Measurements from ENCODE around the gene ACYP2.

The ACYP2 gene

DNA sequence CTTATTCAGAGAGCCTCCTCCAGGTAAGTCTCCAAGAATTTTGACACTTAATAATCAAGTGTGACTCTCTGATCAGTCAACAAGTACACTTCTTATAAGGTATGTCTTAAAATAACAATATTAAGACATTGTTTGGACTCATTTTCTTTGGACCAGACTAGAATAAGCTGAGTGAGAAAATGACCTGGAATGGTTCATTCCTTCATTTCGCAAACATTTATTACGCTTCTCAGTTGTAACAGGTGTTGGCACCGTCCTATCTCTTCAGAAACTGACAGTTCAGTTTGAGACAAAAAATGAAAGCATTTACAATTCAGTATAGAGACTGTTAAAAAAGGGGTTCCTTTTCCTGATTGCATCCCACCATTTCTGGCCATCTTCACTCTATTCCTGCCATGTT is 94.0 kb downstream of the ACYP2 start:
- DNase-seq (ENCODE audit: extremely low read depth in 1 of 2, low read depth in 1 of 2) = no peak

DNA sequence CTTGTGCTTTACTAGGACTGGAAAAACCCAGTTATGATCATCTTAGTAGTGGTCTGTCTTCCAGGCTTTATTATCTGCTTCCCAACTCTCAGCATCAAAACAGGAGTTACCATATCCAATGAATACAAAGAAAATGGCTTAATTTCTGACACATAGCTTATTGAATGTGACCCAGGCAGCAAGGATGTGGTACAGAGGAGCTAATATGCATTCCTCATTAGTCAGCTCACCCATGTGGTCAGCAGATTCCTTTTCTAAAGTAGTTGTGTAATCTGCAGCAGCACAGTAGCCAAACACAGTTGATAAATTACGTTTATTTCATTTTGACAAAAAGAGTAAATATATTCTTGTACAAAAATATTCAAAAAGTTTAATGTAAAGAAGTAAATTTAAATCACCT is 97.0 kb downstream of the ACYP2 start:
- no peak for DNase-seq (ENCODE audit: extremely low read depth in 1 of 2, low read depth in 1 of 2)

DNA sequence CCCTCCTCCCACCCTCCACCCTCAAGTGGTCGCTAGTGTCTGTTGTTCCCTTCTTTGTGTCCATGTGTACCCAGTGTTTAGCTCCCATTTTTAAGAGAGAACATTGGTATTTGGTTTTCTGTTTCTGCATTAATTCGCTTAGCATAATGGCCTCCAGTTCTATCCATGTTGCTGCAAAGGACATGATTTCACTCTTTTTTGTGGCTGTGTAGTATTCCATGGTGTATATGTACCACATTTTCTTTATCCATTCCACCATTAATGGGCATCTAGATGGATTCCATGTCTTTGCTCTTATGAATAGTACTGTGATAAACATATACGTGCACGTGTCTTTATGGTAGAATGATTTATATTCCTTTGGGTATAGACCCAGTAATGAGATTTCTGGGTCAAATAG is 97.7 kb downstream of the ACYP2 start:
- no peak for DNase-seq (ENCODE audit: extremely low read depth in 1 of 2, low read depth in 1 of 2)

DNA sequence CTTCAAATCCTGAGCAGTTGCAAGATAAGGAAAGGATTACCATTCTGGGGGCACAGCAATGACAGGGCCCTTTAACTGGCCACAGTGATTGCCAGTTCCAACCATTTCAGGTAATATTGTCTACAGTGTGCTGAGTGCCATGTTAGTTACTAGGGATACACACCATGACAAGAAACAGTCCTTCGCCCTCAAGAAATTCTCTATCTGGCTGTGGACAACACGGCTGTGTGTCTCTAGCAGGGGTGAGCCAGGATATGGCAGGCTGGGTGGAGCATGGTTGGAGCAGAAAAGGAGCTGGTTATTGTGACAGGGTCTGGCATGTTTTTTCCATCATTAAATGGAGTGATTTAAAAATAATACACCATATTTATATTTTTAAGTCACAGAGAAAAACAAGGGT is 109.6 kb downstream of the ACYP2 start:
- no peak for DNase-seq (ENCODE audit: extremely low read depth in 1 of 2, low read depth in 1 of 2)

DNA sequence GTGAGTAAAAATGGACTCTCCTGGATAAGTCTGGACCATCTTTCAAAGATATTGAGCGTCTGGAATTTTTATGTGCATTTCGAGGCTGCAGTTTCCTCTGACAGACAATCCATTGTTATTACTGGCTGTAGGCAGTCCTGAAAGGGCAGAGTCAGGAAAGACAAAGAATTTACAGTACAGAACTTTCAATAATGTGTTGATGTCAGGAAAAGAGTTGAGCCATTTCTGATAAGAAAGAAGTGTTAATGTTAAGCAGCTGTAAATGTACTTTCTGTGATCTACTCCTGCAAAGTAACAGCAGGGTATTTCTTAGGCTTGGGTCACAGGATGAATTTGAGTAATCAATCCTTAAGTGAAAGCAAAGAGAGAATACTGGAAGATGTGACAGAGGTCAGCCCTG is 110.8 kb downstream of the ACYP2 start:
- no peak for DNase-seq (ENCODE audit: extremely low read depth in 1 of 2, low read depth in 1 of 2)

DNA sequence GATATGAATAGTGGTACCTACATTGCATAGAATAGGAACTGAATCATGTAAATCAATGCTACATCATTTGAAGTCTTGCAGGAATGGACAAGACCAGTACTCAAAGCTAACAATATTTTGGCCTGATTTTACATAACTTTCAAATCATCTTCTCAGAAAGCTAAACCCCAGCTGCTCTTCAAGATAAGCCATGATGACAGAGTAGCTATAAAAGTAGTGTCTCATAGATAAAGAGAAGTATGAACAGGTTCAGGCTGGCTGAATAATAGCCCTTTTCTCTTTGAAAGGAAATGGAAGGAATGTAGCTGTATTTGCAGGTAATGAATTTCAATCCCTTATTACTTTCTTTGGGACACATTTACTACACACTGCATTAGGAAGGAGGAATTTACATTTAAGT is 112.4 kb downstream of the ACYP2 start:
- no peak for DNase-seq (ENCODE audit: extremely low read depth in 1 of 2, low read depth in 1 of 2)

DNA sequence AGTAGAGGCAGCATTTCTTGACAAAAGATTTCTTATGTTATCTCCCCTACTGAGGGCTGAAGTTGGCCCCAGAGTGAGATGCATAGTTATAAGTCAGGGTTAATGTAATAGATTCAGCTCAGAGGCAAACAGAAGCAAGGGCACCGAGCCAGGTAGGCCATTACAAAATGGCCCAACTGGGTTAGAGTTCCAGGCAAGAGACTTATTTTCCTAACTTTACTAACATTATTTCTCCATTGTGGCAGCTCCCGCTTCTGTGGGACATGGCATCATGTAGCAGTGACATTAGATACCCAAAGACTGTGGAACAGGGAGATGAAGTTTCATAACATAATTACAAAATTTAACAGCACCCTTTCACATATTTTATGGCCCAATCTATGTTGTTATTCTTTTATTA is 113.5 kb downstream of the ACYP2 start:
- DNase-seq (ENCODE audit: extremely low read depth in 1 of 2, low read depth in 1 of 2) = no peak

DNA sequence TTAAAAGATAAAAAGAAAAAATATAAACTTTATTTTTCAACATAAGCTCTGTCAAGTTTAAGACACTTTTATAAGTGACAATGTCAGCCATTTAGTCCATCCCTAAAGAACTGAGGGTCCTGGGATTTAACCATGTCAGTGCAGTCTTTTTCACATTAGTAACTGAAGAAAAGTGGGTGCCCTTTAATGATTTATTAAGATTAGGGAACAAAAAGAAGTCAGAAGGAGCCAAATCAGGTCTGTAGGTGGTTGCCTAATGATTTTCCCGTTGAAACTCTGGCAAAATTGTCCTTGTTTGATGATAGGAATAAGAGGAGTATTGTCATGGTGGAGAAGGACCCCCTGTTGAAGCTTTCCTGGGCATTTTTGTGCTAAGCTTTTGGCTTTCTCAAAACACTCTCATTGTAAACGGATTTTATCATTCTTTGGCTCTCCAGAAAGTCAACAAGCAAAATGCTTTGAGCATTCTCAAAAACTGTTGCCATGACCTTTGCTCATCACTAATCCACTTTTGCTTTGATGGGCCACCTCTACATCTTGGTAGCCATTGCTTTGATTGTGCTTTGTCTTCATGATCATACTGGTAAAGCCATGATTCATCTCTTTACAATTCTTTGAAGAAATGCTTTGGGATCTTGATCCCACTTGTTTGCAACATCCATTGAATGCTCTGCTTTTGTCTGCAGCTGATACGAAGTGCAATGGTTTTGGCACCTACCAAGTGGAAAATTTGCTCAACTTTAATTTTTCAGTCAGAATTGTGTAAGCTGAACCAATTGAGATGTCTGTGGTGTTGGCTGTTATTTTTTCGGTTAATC is 118.6 kb downstream of the ACYP2 start:
- DNase-seq (ENCODE audit: extremely low read depth in 1 of 2, low read depth in 1 of 2) = no peak

DNA sequence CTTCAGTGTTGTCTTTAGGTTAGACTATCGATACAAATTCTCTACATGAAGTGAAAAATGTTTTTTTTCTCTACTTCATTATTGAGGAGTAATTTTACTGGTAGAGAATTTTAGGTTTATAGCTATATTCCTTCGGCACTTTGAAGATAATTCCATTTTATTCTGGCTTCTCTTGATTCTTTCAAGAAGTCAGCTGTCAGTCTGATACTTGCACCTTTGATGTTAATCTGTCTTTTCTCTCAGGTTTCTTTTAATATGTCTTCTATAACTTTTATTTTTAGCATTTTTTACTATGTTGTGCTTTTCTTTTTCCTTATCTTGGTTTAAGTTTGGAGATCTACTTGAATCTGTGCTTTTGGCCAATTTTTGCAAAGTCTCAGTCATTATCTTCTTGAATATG is 122.0 kb downstream of the ACYP2 start:
- no peak for DNase-seq (ENCODE audit: extremely low read depth in 1 of 2, low read depth in 1 of 2)

DNA sequence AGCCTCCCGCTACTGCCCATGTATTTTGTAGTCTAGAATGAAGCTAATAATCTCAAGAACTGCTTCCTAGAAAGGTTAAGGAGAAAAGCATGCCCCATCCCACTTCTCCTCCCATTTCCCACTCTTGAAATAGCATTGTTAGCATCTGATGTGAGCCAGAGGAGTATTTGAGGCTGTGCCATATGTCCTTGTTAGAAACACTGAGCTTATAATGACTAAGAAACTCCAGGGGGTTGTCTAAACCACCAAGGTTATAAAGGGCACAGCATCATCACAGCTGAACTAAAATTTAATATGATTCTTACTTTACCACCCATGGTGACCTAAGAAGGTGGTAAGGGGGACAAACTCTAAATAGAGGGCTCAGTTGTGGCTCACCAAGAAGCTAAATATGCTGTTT is 124.0 kb downstream of the ACYP2 start:
- DNase-seq (ENCODE audit: extremely low read depth in 1 of 2, low read depth in 1 of 2) = no peak

DNA sequence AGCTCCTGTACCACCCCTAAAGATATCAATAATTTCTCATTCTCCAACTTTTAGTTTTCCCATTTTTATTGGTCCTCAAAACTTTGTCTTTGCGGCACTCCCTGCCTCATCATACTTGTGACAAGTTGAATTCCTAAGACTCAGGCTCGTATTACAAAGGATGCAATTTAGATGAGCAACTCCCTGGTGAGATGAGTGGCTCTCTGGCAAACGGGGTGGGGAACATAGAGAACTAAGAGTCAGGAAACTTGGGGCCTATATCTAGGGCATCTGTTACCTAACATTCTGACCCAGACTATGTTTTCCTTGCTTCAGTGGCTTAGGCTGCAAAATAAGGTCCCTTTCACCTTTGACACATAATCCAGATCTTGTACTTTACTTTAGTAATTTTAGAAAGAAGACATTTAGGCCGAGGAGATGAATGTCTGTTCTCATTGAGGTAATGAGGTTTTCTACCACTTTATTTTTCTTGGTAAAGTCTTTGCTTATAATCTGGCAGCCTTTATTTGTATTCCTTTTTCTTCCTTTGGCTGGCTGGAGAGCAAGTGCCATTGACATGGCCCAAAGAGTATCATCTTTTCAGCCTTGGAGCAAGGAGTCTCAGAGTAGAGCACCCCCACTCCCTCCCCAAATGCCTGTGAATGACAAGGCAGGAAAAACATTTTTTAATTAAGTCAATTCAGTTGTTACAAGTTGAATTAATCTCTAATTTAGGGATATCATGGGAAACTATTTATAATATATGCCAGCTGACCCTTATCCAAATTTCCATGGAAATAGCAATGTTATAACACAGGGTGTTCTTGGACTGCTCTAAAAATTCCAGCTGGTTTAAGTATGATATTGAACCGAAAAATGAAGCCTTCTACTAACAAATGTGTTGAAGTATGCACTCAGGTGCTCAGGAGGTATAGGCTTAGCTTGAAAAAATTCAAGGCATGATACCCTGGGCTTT is 125.4 kb downstream of the ACYP2 start:
- DNase-seq (ENCODE audit: extremely low read depth in 1 of 2, low read depth in 1 of 2) = no peak

DNA sequence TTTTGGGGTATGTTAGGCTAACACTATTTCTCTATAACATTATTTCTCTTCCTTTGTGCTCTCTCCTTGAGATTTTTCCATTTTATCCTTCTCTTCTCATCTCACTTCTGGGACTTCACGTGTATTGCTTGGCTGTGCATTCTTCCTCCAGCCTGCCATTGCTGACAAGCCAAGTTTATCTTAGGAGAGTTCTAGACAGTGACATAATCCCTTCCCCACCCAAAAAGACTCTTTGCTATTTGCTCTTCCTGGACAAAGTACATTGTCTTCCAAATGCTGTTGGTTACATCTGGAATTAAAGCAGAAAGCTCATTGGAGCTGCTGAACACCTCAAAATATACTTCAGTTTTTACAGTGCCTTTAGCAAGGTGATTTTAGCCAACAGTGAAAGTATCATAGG is 131.7 kb downstream of the ACYP2 start:
- no peak for DNase-seq (ENCODE audit: extremely low read depth in 1 of 2, low read depth in 1 of 2)

DNA sequence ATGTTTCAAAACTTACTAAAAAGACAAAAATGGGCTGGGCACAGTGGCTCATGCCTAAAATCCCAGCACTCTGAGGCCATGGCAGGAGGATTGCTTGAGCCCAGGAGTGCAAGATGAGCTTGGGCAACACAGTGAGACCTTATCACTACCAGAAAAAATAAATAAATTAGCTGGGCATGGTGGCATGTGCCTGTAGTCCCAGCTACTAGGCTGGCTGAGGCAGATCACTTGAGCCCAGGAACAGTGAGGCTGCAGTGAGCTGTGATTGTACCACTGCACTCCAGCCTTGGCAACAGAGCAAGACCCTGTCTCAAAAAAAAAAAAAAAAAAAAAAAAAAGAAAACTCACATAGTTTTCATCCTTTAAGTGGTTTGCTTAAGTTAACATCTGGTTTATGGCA is 134.2 kb downstream of the ACYP2 start:
- DNase-seq (ENCODE audit: extremely low read depth in 1 of 2, low read depth in 1 of 2) = no peak

DNA sequence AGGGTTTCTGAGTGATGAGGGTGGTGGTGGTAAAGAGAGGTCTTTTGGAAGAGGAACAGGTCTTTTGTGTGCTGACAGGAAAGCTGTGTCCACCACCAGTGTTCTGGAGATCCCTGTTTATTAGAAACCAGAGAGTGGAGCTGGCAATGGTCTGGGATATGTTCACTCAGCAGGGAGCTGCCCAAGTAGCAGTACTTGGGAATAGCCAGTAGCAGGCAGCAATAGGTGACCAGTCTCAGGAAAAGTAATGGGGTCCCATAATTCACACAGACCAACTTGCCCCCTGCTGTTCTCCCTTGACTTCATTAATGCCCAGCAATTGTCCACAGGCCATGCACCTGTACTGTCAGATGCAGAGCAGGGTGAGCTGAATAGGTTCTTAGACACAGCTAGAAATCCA is 138.8 kb downstream of the ACYP2 start:
- DNase-seq (ENCODE audit: extremely low read depth in 1 of 2, low read depth in 1 of 2) = no peak

DNA sequence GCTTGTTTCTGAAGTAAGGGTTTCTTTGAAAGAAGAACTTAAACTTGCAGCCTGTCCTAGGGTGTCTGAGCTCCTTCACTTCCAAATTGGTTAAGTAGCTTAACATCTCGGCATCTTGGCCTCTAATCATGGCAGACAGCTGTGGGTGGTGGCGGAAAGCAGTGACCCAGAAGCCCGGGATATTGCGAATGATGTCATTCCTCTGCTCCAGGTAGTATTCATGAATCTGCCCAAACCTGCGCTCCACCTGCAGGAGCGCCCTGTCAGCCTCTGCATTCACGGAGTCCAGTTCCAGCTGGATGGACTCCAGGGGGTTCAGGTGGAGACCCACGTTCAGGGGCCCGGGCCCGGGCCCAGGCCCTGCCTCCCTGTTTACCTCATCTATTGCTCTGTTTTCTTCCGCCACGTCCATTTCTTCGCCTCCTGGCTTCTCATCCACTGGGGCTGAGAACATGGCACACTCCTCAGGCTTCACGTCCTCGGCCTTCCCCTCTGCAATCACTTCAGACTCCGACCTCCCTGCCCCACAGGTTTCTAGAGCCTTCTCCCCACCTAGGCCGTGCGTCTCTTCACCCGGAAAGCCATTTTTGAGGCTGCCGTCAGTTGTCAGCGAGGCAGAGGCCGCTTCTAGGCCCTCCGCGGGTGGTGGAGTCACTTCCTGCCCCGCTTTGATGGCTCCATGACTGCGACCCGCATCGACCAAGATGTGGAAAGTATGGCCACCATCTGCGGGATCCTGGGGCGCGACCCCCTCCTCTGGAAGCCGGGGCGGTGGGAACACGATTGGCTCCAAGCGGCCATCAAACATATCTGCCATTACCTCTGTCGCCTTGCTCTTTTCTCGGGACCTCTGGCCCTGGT is 140.0 kb downstream of the ACYP2 start:
- no peak for DNase-seq (ENCODE audit: extremely low read depth in 1 of 2, low read depth in 1 of 2)

DNA sequence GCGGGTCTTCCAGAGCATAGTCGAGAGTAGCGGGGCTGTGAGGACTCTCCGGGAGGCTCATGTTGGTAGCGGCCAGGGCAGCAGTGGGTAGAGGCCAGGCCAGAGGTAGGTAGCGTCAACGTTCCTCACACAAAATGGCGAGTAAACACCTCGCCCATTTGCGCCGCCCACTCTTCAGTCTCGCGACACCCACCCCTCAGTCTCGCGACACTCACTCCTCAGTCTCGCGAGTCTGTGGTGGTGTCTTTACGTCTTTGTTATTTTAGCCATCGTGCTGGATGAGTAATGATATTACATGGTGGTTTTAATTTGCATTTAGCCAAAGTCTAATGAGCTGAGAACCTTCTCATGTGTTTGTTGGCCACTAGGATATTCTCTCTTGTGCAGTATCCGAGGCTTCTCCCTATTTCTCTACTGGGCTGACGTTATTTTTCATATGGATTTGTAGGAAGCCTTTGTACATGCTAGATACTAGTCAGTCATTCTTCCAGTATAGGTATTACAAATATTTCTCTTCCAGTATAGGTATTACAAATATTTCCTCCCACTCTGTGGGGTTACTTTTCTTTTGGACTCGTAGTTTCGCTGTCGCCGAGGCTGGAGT is 140.8 kb downstream of the ACYP2 start, which contains the start of gene TSPYL6:
TSS of gene TSPYL6 (minus strand) at position 139 of the 604 bp plus-strand sequence. CDS start at position 61, 78 bp downstream.
- DNase-seq (ENCODE audit: extremely low read depth in 1 of 2, low read depth in 1 of 2) = no peak

DNA sequence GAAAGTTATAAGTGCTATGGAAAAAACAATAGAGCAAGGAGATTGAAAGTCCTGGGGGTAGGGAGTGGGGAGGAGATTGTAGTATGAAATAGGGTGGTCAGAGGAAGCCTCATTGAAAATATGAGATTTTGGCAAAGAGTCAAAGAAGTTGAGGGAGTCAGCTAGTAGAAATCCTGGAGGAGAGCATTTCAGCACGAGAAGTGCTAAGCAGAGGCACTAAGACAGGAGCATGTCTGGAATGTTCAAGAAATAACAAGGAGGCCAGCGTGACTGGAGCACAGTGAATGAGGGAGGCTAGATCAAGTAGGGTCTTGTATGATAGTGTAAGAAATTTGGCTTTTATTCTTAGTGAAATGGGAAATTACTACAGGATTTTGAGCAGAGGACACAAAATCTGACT is 142.8 kb downstream of the ACYP2 start:
- DNase-seq (ENCODE audit: extremely low read depth in 1 of 2, low read depth in 1 of 2) = no peak

DNA sequence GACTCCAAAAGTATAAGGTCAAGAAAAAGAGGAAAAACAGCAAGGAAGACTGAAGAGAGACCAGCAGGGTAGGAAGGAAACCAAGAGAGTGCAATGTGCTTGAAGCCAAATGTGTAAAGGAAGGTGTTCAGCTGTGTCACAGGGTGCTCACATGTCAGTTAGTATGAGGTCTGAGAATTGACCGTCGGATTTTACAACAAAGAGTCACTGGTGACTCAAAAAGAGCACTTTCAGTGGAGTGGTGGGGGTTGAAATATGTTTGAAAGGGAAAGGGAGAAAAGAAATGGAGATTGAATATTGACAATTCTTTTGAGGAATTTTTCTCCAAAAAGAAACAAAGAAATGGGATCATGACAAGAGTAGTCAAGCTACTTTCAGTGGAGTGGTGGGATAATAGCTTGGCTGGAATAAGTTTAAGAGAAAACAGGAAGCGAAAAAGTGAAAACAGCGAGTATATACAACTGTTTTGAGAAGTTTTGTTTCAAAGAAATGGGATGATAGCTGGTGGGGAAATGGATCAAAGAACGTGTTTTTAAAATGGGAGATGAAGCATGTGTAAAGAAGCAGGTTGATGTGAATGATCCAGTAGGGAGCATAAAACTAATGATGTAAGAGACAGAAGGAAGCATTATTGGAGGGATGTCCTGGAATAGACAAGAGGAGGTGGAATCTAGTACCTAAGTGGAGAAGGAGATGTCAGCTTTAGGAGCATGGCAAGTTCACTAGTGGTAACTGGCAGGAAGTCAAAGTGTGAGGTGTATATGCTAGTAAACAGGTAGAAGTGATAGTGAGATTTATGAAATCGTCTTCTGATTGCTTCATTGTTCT is 144.2 kb downstream of the ACYP2 start:
- DNase-seq (ENCODE audit: extremely low read depth in 1 of 2, low read depth in 1 of 2) = no peak

DNA sequence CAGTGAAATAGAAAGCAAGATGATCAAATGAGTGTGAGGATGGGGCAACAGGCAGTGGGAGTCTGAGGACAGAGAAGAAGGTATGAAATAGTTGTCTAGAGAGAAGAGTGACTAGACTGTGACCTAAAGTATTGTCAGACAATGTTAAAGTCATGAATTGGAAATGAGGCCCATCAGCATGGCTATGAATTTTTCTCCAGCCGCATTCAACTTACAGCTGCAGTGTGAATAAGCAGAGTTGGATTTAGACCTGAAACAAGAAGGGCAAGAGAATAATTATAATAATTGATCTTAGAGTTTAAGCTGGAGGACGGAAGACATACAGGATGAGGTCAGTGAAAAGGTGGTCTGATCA is 144.8 kb downstream of the ACYP2 start:
- DNase-seq (ENCODE audit: extremely low read depth in 1 of 2, low read depth in 1 of 2) = no peak

DNA sequence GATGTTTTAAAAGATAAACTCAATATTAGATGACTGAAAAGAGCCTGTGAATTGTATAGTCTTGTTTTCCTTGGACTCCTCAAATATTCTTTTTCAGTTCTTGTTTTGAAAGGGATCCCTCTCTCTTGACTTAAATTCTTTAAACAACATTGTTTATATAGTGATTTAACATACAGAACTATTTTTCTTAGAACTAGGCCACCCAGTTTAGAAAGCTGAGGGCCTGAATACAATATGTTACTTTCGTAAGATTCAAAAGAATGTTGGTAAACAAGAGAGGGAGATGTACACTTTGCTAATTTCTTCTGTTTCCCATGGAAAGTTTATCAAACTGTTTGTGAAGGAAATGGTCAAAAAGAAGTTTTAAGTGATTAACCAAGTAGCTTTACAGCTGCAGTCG is 146.1 kb downstream of the ACYP2 start:
- DNase-seq (ENCODE audit: extremely low read depth in 1 of 2, low read depth in 1 of 2) = no peak

Measured in stimulated activated CD8-positive, alpha-beta memory T cell treated with anti-CD3 and anti-CD28 coated beads, Interleukin-7, amount 100 ng/mL, for 48 hours (primary cell).